Measurements from ENCODE around the gene KRT1. TPM values are rescaled to one million over a fixed set of nuclear protein-coding genes. Genes with fewer than 3 reads are reported as not detected.

Gene KRT1
- polyA plus RNA-seq, 2 of the 4 experiments (the other 2 are of a cell fraction), result not detected

GRCh38 chr12:52677671-52678070 lies 2.5 kb downstream of the KRT1 start:
- FAIRE-seq (no peak), DNase-seq (ENCODE audit: low read depth in 1 of 2, low spot score in 1 of 2) (no peak), ATAC-seq (no peak)
- Histone ChIP-seq H3K27ac (no peak overlapping the region), H3K4me3 (no peak overlapping the region), H3K4me1 (no peaks in the 10 kb centered on the region; the same call in 2 of the 3 replicates), H3K9me3 (no peaks in the 10 kb centered on the region), H3K4me2 (no peak overlapping the region)
- 14% methylated on average over 1 of the region's 1 CpG for WGBS (ENCODE audit: missing lambda C conversion rate)
- CTCF ChIA-PET, result no interaction called here
- POLR2A ChIA-PET, result no interaction called here
- no peak for TF ChIP-seq RFX5 (IDR thresholded peaks at IDR 0.05)
- TF ChIP-seq BCL3 (IDR thresholded peaks at IDR 0.05), result no peak
- no peak for TF ChIP-seq USF2 (IDR thresholded peaks at IDR 0.05)
- no peak for TF ChIP-seq FOXS1 (CRISPR knock-in tag; IDR thresholded peaks at IDR 0.05)
- no peak for TF ChIP-seq NFE2L2 (conservative IDR thresholded peaks at IDR 0.05; ENCODE audit: low read length)
- TF ChIP-seq SMC3 (IDR thresholded peaks at IDR 0.05), result no peak
- TF ChIP-seq ESRRA (IDR thresholded peaks at IDR 0.05; ENCODE audit: borderline replicate concordance, low read length), result no peak
- no peak for TF ChIP-seq CHD4 (IDR thresholded peaks at IDR 0.05; ENCODE audit: borderline replicate concordance)
- TF ChIP-seq GATA3 (IDR thresholded peaks at IDR 0.05; ENCODE audit: borderline replicate concordance), result no peak
- TF ChIP-seq RNF2 (IDR thresholded peaks at IDR 0.05; ENCODE audit: borderline replicate concordance, low read depth), result no peak
- no peak for TF ChIP-seq RAD21 (conservative IDR thresholded peaks at IDR 0.05 in 1 of 2, IDR thresholded peaks at IDR 0.05 in 1 of 2)
- no peak for TF ChIP-seq TP53 (CRISPR knock-in tag; IDR thresholded peaks at IDR 0.05)
- no peak for TF ChIP-seq RARB (CRISPR knock-in tag; IDR thresholded peaks at IDR 0.05)
- TF ChIP-seq CBX2 (IDR thresholded peaks at IDR 0.05; ENCODE audit: borderline replicate concordance, low read depth), result no peak
- no peak for TF ChIP-seq HEYL (CRISPR knock-in tag; IDR thresholded peaks at IDR 0.05)

- ATAC-seq (no peak), DNase-seq (ENCODE audit: low read depth in 1 of 2, low spot score in 1 of 2) (no peak), FAIRE-seq (no peak)
- no peak overlapping the region for H3K4me3 ChIP-seq
- H3K4me2 ChIP-seq, result no peak overlapping the region
- CTCF ChIA-PET, result no interaction called here
- WGBS (ENCODE audit: missing lambda C conversion rate), result 54% methylated on average over 5 of the region's 5 CpGs
- H3K4me1 ChIP-seq, result no peaks in the 10 kb centered on the region; the same call in 2 of the 3 replicates
- TF ChIP-seq FOSL2 (IDR thresholded peaks at IDR 0.05), result no peak
- no peak for TF ChIP-seq FOSL2 (CRISPR knock-in tag; IDR thresholded peaks at IDR 0.05)
- TF ChIP-seq ZFP36 (IDR thresholded peaks at IDR 0.05; ENCODE audit: borderline replicate concordance, partially characterized antibody), result no peak
- TF ChIP-seq ZNF302 (CRISPR knock-in tag; IDR thresholded peaks at IDR 0.05), result no peak
- TF ChIP-seq USF2 (IDR thresholded peaks at IDR 0.05), result no peak
- no peak for TF ChIP-seq BHLHE40 (IDR thresholded peaks at IDR 0.05; ENCODE audit: low read depth, low read length)
- TF ChIP-seq CHD2 (IDR thresholded peaks at IDR 0.05; ENCODE audit: low read length, partially characterized antibody), result no peak
- no peak for TF ChIP-seq JUNB (IDR thresholded peaks at IDR 0.05)
- no peak for TF ChIP-seq RFX5 (IDR thresholded peaks at IDR 0.05)
- no peak for TF ChIP-seq HMGXB4 (CRISPR knock-in tag; IDR thresholded peaks at IDR 0.05; ENCODE audit: borderline replicate concordance)
- TF ChIP-seq HES2 (IDR thresholded peaks at IDR 0.05), result no peak
- TF ChIP-seq HDAC2 (IDR thresholded peaks at IDR 0.05), result no peak
- TF ChIP-seq GATA3 (IDR thresholded peaks at IDR 0.05; ENCODE audit: borderline replicate concordance), result no peak
- no peak for TF ChIP-seq HOXA7 (CRISPR knock-in tag; IDR thresholded peaks at IDR 0.05)
- TF ChIP-seq ZSCAN20 (CRISPR knock-in tag; IDR thresholded peaks at IDR 0.05), result no peak
- H3K27ac ChIP-seq, result no peak overlapping the region
- H3K9me3 ChIP-seq, result no peaks in the 10 kb centered on the region
- POLR2A ChIA-PET, result no interaction called here
Observed at GRCh38 chr12:52677126-52677525, 3.1 kb downstream of the KRT1 start.
